GM10266 (cell line): ENCODE measurements around the gene ASIC3.
"Not testable (repeated sequence)": the region's sequence is repeated elsewhere in the genome, so short reads cannot be mapped to it uniquely, and the experiment has no call there.

Experiments used
- DNase-seq: peaks from one replicate; pipeline ENCODE4 v3.0.0; 2012; ENCODE audit errors: extremely low spot score
- CTCF ChIP-seq: IDR thresholded peaks from 2 replicates; pipeline ENCODE4 v1.5.1; 2012; ENCODE audit warnings: mild to moderate bottlenecking, low read depth; ENCODE audit not compliant: control insufficient read depth, insufficient read depth; ENCODE audit errors: missing control alignments

ASIC3 gene

GRCh38 chr7:151010307-151011096 is 37.8 kb upstream of the ASIC3 start:
- no peak for DNase-seq
- no peak for TF ChIP-seq CTCF

DNA sequence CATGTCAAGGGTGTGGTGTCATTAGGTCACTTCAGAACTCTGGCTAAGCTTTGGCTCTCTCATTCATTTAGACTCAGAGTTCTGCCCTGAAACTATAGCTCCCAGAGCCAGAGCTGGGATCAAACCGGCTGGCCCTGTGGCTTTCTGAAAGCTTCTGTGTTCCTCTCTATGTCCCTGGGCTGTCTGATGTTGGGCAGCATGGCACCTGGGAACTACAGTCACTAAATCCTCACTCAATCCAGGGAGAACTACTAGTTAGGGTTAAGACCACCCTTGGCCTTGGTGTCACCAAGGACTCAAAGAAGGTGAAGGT is 37.3 kb upstream of the ASIC3 start:
- DNase-seq, result no peak
- no peak for TF ChIP-seq CTCF

- DNase-seq, result not testable (repeated sequence)
Measured at GRCh38 chr7:151011616-151012015, 36.7 kb upstream of the ASIC3 start.

- TF ChIP-seq CTCF, result no peak
Measured at GRCh38 chr7:151012031-151012692, 36.2 kb upstream of the ASIC3 start.

DNA sequence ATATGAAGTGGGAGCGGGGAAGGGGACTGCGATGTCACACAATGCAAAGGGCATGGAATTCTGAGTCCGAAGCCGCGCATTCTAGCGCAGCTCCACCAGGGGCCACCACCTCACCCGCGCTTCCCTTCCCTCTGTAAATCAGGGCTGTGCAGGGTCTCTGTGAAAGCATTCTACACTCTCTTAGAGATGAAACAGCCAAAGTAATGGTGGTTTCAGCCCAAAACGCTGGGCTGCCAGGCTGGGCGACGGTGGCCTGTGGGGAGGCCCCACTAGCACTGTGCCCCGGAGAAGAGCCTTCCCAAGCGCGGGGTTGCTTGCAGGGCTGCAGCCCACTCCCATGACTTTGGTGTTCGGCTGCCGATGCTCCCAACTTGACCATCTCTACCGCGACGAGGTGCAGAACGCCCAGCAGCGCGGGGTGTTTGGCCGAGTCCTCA is 35.4 kb upstream of the ASIC3 start:
- peak; percentile 47 for TF ChIP-seq CTCF
- peak; percentile 65 for DNase-seq

More at GRCh38 chr7:151012031-151012692, 36.2 kb upstream of the ASIC3 start:
- no peak for DNase-seq

DNA sequence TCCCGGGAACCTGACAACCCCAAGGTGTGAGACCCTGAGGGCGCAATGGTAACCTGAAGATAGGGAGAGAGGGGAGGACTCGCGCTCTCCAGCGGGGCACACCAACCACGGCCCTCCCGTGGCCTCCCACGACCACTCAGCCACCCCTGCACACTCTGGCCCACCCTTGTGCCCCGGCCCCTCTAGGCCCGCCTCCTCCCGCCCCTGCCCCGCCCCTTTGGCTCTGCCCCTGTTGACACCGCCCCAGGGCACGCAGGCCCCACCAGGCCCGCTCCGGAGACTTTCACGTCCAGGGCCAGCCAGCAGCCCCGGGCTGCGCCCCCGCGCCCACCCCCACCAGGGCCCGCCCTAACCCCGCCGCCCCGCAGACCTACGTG is 35.0 kb upstream of the ASIC3 start:
- TF ChIP-seq CTCF, result no peak
- no peak for DNase-seq

DNA sequence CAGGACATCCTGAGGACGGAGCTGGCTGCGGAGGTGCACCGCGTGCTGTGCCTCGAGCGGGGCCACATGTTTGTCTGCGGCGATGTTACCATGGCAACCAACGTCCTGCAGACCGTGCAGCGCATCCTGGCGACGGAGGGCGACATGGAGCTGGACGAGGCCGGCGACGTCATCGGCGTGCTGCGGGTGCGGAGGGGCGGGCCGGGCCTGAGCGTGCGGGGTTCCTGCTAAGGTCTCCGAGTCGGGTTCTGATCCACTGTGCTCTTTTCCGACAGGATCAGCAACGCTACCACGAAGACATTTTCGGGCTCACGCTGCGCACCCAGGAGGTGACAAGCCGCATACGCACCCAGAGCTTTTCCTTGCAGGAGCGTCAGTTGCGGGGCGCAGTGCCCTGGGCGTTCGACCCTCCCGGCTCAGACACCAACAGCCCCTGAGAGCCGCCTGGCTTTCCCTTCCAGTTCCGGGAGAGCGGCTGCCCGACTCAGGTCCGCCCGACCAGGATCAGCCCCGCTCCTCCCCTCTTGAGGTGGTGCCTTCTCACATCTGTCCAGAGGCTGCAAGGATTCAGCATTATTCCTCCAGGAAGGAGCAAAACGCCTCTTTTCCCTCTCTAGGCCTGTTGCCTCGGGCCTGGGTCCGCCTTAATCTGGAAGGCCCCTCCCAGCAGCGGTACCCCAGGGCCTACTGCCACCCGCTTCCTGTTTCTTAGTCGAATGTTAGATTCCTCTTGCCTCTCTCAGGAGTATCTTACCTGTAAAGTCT is 34.4 kb upstream of the ASIC3 start:
- TF ChIP-seq CTCF, result peak; percentile 7
- DNase-seq, result peak; percentile 88
